ENCODE measurements around the gene IL25. TPM values are rescaled to one million over a fixed set of nuclear protein-coding genes. Genes with fewer than 3 reads are reported as not detected.

Gene IL25
- total RNA-seq, 1 experiment from 2014 or later, result not detected

- ChIA-PET POLR2A (no interaction called here), CTCF (interaction anchor here (0.5 to 1.0 kb wide), 2 partner anchors 18 to 112 kb away, joined by 3 to 7 read pairs; no protein-coding TSS in a partner anchor)
- BruUV-seq (replicated peaks), result no TSS peak
- DNase-seq (ENCODE audit: low read depth, low spot score) (no peak), ATAC-seq (no peak)
- Histone ChIP-seq H3K27ac (ENCODE audit: low read length) (no peak overlapping the region), H3K9me3 (ENCODE audit: control insufficient read depth, insufficient read depth, low read depth, low read length) (no peaks in the 10 kb centered on the region), H3K36me3 (ENCODE audit: control insufficient read depth, insufficient read depth, low read length) (no peaks in the 10 kb centered on the region), H3K4me3 (ENCODE audit: low read depth in 2 of 2, low read length in 2 of 2) (no peak overlapping the region), H3K4me1 (ENCODE audit: control insufficient read depth, insufficient read depth, low read length) (no peaks in the 10 kb centered on the region), H3K27me3 (ENCODE audit: control insufficient read depth, insufficient read depth, low read length) (no peaks in the 10 kb centered on the region)
- in situ Hi-C loops (cut with HindIII; ENCODE audit: low pct_unique_long_range_greater_than_20kb, low sequenced_read_pairs) (no loop called here), intact Hi-C loops (cut with micrococcal nuclease; ENCODE audit: unreplicated experiment) (no loop called here)
- TF ChIP-seq CTCF (IDR thresholded peaks at IDR 0.05) (no peak), REST (IDR thresholded peaks at IDR 0.05; ENCODE audit: insufficient read depth in 1 of 2, low read depth in 2 of 2, low read length in 1 of 2) (no peak), TCF7L2 (IDR thresholded peaks at IDR 0.05; ENCODE audit: low read depth, low read length) (no peak), POLR2AphosphoS5 (IDR thresholded peaks at IDR 0.05; ENCODE audit: low read depth, low read length) (no peak), SIN3A (IDR thresholded peaks at IDR 0.05; ENCODE audit: borderline replicate concordance, insufficient read depth, low read depth, low read length) (no peak)
Measured at GRCh38 chr14:23378612-23379220, 6.1 kb downstream of the IL25 start.

GRCh38 chr14:23379366-23380196 is 7.0 kb downstream of the IL25 start:
- no peak overlapping the region for H3K4me3 ChIP-seq (ENCODE audit: low read depth in 2 of 2, low read length in 2 of 2)
- no peak overlapping the region for H3K27ac ChIP-seq (ENCODE audit: low read length)
- in situ Hi-C loops (cut with HindIII; ENCODE audit: low pct_unique_long_range_greater_than_20kb, low sequenced_read_pairs) (no loop called here), intact Hi-C loops (cut with micrococcal nuclease; ENCODE audit: unreplicated experiment) (loop anchor here (5.0 kb wide), 1 partner anchor 52 kb away; no protein-coding TSS in a partner anchor)
- ChIA-PET CTCF (interaction anchor here (1.0 to 1.4 kb wide), 5 partner anchors 15 to 259 kb away, joined by 3 to 8 read pairs (median 4); no protein-coding TSS in a partner anchor), POLR2A (interaction anchor here (0.7 kb wide), 1 partner anchor 128 kb away, joined by 3 read pairs; no protein-coding TSS in a partner anchor)
- ATAC-seq, result peak; percentile 84
- TF ChIP-seq CTCF (IDR thresholded peaks at IDR 0.05) (peak; percentile 91), REST (IDR thresholded peaks at IDR 0.05; ENCODE audit: insufficient read depth in 1 of 2, low read depth in 2 of 2, low read length in 1 of 2) (no peak)
- H3K36me3 ChIP-seq (ENCODE audit: control insufficient read depth, insufficient read depth, low read length), result no peaks in the 10 kb centered on the region
- H3K4me1 ChIP-seq (ENCODE audit: control insufficient read depth, insufficient read depth, low read length), result no peaks in the 10 kb centered on the region
- no TSS peak for BruUV-seq (replicated peaks)
- peak; percentile 36 for DNase-seq (ENCODE audit: low read depth, low spot score)
- H3K27me3 ChIP-seq (ENCODE audit: control insufficient read depth, insufficient read depth, low read length), result no peaks in the 10 kb centered on the region
- no peaks in the 10 kb centered on the region for H3K9me3 ChIP-seq (ENCODE audit: control insufficient read depth, insufficient read depth, low read depth, low read length)
